SKM-1 (cell line): ENCODE measurements around the gene CTNNBIP1.

Experiments
- DNase-seq: peaks from one replicate; lab custom pipeline; 2025; ENCODE audit not compliant: unreplicated experiment; lab: John Stamatoyannopoulos, UW

The CTNNBIP1 gene

DNA sequence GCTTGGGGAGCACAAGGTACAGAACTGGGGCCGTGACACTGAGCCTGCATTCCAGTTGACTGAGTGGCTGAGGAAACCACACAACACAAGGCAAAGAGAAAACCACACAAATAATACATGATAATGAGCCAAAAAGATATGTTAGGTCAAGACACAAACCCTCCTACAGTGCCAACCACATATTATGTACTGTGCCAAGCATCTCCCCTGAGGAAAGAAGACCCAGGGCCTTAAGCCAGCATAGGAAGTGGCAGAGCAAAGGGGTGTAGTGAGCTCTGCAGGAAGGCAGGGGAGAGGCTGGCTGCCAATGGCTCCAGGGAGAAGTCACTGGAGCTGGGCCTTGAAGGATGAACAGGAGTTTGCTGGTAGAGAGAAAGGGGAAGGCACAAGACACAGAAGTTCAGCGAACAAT is 28.2 kb downstream of the CTNNBIP1 start:
- no peak for DNase-seq

- DNase-seq, result no peak
These were observed 31.7 kb downstream of the CTNNBIP1 start for GRCh38 chr1:9878404-9878803.

GRCh38 chr1:9877962-9878361 is 32.1 kb downstream of the CTNNBIP1 start:
- no peak for DNase-seq

DNA sequence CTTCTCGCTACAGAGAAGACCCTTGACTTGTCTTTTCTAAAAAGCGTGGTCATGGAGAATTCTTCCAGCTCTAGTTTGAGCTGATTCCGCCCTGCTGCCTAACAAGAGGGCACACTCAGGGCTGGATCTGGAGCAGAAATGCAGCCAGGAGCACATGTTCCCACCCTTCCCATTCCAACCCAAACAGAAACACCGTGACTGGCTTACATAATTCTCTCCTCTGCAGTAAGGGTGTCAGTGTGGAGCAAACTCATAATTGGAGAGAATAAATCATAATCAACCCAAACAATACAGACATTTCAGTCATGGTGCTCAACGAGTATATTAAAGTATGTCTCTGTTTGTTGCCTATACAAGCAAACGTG is 34.5 kb downstream of the CTNNBIP1 start:
- DNase-seq, result no peak

DNA sequence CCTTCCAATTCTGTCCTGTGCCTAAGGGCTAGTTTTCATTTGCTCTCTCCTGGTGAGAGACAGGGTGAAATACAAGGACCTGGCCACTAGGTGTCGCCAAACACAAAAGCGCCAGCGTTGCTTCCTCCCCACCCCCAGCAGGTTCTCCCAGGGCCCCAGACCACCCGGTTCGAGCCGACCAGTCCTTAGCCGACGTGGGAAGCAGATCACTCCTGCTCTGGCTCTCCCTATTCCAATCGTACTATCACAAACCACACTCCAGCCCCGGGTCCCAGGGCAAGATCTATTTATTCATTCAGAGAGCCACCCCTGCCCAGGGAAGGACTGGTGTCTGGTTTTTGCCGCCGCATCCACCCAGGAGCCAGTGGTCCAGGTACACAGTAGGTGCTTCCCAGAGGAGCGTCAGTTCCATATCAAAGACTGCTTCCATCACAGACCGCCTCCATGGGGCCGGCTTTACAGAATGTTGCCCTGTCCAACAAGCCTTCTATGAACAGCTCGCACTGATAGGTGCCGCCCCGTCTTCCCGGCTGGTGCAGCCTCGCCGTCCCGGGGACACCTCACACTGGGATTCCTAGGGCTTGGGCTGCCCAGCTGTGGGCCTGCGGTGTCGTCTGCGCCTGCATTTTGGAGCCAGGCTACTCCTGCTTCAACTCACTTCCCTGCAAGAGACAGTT is 35.0 kb downstream of the CTNNBIP1 start:
- DNase-seq, result peak; percentile 58

- no peak for DNase-seq
These were observed 35.7 kb downstream of the CTNNBIP1 start for GRCh38 chr1:9874412-9874811.

- DNase-seq, result no peak
These were observed 36.1 kb downstream of the CTNNBIP1 start for GRCh38 chr1:9873992-9874391.

DNA sequence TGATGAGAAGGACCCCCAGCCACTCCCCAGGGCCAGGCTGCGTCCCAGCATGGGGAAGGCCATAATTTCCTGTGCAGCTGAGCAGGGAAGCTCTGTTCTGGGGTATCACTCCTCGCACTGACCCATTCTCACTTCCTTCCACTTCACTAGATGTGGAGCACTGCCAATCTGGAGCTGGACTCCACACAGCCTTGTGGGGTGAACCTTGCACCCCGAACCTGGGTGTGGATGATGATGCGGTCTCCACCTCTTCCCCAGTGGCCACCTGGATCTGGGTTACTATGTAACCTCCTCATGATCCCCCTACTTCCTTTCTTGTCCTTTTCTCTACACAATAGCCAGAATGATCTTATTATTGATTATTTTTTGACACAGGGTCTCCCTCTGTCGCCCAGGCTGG is 36.7 kb downstream of the CTNNBIP1 start:
- no peak for DNase-seq

GRCh38 chr1:9872430-9873165 is 37.5 kb downstream of the CTNNBIP1 start:
- DNase-seq, result no peak

- no peak for DNase-seq
These were observed 38.2 kb downstream of the CTNNBIP1 start for GRCh38 chr1:9871707-9872425.

- no peak for DNase-seq
These were observed 39.0 kb downstream of the CTNNBIP1 start for GRCh38 chr1:9871021-9871420.

DNA sequence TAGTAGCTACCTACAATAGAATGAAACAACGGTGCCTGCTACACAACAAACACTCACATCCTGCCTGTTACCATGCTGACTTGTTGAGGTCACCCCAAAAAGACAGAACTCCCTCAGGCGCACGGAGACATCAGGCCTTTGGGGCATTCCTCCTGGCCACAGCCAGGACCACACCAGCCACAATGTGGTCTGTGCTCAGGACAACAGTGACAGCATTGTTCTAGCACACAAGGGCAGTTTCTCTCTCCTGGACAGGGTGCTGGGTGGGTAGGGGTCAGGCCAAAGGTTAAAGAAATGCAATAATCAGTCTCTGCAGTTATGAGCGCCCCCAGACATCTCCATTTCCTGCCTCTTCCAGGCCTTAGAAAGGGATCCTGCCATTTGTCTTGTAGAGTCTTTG is 39.5 kb downstream of the CTNNBIP1 start:
- DNase-seq, result no peak

DNA sequence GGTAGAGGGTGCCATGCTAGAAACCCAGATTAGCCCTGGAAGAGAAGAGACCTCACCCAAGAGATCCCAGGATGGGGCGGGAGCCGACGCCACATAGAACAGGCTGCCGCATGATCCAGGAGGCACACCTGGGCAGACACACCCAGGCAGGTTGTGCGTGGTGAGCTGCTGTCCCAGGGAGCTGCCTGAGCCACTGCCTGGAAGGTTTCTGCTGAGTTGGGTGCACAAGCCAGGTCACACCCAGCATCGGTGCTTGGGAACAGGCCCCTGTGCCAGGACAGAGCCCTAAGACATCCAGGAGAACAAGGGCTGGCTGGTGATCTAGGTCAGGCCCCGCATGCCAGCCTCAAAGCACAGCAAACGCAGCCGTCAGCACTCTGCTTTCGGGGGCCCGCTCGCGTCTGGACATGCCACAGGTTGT is 40.2 kb downstream of the CTNNBIP1 start:
- DNase-seq, result no peak

DNA sequence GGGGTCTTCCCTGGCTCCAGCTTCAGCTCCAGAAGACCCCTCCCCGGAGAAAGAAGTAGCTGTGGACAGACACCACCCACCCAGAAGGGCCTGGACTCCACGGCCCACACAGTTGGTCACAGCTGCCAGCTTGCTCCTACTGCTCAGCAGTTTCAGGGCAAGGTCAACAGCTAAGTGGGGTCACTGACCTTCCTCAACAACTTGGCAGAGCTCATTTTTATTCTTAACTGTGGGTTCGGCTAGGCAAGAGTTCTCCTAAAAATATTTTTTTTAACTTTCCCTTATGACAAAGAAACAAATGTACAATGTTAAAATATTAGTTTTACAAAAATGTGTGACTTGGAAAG is 41.9 kb downstream of the CTNNBIP1 start:
- no peak for DNase-seq

DNA sequence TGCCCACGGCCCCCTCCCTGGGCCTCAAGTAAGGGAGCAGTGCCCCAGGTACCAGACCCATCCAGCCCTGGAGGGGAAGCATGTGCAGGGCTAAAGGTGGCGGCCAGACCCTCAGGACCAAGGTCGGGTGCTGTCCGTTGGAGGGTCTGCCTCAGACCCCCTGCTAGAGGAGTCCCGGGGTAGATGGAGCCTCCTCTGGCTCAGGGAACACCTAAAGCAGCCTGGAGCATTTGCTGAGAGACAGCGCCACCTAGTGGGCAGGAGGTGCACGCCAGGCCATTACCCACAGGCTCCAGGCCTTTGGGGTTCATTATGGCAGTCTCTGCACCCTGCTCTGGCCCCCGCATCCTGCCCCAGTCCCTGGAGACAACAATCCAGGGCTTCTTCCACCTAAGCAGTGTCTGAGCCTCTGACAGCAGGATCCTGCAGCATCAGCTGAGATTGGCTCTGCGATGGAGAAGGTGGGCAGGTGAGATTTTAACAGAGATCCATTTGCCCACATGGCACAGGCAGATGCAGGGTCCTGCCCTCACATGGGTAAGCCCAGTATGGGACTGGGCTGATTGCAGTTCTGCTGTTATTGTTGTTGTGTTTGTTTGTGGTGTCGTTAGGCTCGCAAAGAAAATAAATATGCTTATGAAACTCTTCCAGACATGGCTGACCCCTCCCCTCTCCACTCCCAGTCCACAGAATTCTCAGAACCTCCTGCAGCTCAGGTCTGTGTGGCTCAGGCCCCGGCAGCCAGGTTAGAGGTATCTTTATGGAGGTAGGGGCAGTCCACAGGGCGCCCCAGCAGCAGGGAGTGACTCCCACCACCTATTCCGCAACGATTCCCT is 42.4 kb downstream of the CTNNBIP1 start:
- DNase-seq, result no peak

DNA sequence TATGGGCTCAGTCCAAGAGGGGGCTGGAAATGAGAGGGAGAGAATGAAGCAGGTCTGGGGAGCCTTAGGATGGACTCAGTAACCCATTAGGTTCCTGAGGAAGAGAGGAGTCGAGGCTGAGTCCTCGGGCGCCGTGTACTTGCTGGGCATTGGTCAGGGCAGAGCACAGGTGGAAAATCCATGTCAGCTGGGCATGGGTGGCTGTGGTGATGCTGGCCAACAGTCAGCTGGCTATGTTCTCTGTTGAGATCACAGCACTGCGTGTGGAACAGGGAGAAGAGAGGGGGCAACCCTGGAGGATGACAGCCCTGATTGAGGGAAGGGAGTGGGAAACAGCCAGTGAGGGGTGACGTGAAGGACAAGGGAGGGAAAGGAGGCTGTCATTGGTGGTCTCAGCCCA is 43.2 kb downstream of the CTNNBIP1 start:
- DNase-seq, result no peak

DNA sequence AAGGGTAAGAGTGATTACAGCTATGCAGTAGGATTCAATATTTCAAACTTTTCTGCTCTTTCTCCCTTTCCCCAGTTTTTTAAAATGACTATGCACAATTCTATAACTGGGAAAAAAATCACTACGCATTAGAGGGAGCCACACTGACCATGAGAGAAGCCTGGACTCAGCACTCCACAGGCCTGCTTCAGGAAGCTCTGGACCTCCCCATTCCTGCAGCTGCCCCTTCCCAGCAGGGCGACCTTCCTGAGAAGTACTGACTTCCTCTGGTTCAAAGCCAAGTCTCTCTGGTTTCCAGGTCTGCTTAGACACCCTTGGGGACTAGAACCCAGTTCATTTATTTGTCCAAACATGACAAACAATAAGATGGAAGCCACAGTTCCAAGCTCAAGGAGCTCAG is 44.3 kb downstream of the CTNNBIP1 start:
- DNase-seq, result no peak

- DNase-seq, result no peak
These were observed 46.7 kb downstream of the CTNNBIP1 start for GRCh38 chr1:9863371-9863770.

DNA sequence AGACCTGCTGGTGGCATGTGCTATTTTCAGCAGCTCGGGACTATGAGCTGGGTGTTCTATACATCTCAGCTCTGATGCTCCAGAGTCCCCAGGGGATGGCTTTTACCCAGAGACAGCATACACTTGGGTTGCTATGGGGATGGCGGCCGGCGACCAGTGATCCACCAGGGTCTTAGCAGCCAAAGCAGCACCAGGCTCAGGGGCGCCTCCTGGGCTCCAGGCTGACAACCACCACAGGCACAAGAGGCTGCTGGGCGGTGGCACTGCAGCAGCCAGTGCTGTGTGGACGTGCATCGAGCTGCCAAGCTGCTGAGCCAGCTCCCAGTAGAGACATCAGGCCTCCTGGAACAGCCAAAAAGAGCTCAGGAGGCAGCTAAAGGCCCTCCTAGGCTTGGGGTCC is 48.7 kb downstream of the CTNNBIP1 start:
- DNase-seq, result no peak

- no peak for DNase-seq
These were observed 49.2 kb downstream of the CTNNBIP1 start for GRCh38 chr1:9860887-9861286.

- DNase-seq, result no peak
These were observed 50.6 kb downstream of the CTNNBIP1 start for GRCh38 chr1:9859281-9860014.
